ENCODE measurements around the gene KCNN3.

Gene KCNN3

DNA sequence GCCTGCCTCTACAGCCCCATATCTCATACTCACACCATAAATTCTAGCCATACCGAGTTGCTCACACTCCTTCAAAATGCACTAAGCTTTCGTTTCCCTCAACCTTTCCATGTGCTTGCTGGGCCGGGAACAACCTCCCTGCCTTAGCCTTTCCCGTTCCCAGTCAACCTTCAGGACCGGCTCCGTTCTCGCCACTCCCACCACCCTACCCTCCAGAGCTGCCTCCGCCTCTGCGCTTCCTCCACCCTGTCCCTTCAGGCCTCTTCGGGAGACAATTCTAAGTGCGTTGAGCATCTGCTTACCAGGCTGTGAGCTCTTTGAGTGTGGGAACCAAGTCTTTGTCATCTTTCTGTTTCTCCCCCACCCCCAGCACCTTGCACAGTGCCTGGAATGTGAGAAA is 31.6 kb downstream of the KCNN3 start:
- DNase-seq = no peak

DNA sequence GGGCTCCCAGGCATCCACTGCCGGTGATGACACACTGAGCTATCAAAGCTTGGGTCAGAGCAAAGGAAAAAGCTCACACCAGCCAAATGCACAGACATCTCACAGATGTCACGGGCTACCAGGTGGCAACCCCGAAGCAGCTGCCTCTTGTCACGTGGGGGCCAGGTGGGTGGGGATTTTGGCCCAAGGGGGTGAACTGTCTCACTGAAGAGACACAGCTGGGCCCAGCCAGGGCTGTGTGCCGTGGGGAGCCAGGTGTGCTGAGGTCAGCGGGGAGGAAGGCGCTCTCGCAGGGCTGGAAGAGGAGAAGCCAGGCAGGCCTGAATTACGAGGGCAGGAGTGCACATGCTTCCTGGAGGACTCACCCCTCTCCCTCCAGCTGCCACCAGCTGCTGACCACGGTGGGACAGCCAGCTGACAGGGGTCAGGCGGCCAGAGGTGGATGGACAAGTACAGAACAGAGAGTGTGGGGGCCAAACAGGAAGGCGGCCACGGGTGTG is 32.4 kb downstream of the KCNN3 start:
- no peak for DNase-seq

DNA sequence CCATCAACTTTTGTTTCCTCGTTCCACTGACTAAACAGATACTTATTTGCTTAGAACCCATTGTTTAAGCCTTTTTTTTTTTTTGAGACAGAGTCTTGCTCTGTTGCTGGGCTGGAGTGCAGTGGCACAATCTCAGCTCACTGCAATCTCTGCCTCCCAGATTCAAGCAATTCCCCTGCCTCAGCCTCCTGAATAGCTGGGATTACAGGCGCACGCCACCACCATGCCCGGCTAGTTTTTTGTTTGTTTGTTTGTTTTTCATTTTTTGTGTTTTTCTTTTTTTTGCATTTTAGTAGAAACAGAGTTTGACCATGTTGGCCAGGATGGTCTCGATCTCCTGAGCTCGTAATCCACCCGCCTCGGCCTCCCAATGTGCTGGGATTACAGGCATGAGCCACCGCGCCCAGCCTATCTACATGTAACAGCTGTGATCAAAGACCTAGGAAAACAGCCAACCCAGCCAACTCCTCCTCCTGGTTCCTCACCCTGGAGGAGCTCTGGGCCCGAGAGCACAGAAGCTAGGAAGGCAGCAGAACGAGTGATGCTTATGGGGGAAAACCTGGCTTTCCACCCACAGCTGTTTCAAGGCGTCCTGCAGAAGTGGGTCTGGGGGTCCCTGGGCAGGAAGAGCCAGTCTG is 32.9 kb downstream of the KCNN3 start:
- peak; percentile 12 for DNase-seq

DNA sequence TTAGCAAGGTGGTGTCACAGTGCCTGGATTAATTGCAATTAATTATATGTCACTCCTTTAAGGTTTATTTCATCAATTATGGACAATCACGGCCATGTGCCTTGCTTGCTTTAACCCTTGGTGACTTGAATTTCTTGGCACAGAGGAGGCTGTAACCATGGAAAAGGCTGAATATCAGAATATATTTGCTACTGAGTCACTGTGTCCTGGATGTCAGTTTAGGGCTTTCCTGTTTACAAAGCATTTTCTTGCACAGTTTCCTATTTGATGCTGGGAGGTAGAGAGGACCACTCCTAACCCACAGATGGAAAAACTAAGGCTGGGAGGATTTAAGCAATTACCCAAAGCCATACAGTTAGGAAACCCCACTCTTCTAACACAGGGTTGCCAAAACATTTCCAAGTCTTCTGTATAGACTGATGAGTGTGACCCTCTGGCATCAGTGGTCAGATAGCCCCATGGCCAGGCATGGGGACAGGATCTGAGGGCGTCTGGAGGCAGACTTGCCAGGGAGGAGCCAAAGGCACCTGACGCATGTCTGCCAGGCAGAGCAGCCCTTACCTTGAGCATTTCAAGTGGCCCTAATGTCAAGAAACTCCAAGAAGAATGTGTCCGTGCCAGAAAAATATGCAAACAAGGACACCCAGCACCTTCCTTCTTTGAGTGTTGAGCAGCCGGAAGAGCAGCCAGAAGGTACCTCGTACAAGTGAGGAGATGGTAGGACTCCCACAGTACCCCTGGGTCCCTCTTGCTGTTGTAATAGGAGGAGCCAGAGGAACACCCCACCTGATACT is 34.4 kb downstream of the KCNN3 start:
- no peak for DNase-seq

DNA sequence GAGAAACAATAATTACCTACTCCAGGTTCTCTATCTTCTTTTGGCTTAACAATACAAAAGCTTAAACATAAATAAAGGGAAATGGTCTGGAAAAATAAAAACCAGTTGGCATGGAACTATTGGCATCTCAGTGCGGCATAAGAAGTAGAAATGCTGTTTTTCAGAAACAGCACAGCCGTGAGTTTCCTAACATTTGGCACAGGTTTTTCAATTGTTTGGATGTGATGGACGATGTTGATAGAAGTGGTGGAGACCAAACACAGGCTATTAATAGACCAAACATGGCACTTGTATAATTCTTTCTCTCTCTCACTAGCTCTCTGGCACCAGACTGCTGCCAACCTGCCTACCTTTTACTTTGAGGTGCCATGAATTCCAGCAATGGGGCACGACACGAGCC is 36.2 kb downstream of the KCNN3 start:
- DNase-seq = no peak

DNA sequence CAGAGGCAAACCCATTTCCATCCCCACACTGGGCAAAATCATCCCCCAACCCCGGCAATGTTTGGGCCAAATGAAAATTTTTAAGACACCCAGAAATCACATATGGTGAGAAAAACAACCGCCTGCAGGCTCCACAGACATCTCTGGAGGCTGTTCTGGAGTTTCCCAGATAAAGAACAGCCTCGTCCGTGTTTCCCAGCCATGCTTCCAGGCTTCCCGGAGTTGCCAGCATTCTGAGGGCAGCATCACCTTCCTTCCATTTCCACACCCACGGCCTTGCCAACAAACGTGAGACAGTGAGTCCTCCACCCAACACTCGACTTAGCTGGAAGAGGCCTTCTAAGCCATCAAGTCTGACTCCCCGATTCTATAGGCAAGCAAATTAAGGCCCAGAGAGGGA is 36.9 kb downstream of the KCNN3 start:
- no peak for DNase-seq

DNA sequence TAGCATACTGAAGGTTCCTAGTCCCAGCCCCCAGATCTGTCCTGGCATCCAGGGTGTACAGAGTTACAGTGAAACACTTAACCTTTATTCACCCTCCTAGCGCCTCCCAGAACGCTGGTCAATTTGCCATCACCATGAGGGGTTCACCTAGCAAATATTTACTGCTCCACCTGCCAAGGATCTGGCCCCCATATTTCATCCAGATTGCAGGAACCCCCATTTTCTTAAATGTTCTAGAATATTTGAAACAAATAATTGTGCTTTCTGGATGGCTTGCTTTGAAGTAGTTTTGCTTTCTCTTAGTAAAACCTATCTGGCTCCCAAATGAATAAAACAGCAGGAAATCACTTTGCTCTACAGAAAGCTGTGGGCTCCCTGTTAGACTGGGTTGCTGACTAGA is 37.7 kb downstream of the KCNN3 start:
- DNase-seq = no peak

DNA sequence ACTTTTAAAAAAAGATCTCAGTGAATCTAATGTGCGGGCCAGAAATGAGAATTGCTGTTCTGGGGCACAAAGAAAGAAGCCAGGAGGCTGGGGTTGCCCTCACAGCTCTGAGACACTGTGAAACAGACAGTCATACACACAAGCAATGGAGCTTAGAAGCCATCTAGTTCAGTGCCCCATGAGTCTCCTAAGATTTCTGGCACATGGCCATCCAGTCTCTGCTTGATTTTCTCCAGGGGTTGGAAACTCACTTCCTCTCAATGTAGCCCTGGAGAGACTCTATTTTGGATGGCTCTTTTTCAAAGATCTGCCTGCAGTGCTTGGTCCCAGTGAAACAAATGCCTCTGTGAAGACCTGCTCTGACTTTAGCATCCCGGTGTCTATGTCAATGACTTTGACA is 38.6 kb downstream of the KCNN3 start:
- DNase-seq = no peak

DNA sequence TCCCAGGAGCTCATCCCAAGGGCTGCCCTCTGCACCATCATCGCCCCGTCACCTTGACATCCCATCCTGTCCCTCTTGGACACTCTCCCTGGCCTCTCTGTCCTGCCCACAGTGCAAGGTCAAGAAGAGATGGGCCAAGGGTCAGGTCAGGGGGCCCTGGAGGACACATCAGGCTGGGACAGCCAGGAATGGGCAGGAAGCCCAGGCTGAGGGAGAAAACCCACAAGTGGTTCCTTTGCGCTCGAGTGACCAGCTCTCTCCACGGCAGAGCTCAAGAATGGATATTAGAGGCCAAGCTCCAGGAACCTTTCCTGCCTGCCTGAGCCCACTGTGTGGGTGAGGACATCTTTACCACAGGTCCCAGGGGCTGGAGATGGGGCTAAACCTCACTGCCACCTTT is 41.0 kb downstream of the KCNN3 start:
- no peak for DNase-seq

DNA sequence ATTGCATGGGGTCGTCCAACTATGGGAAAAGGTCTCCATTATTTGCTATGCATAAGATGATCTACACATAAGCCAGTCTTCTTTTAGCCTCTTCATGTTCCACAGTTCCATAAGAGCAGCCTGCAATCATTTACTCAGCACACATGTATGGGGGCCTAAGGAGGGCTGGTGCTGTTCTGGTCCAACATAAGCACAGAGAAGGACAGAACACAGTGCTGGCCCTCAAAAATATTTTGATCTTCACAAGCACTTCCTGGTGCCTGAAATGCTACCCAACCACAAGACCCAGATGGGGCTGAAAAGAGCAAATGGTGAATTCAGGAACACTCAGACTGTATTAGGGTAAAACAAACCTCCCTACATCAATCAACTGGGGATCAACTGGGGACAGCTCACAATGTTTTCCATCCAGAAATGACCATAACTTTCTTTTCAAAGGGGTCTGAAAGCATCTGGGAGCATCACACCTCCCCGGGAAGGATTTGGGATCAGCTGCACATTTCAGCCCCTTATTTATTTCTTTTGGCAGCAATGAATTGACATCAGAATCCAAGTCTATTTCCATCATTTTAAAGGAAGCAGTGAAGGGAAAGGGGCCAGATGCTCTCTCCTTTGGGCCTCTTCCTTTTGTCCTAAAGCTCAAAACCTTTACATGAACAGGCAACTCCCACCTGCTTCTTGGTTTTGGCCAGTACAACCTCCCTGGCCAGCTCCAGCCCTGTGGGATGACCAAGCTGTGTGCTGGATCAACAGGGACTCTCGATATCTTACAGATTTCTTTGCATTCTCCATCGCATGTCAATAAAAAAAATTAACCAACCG is 45.7 kb downstream of the KCNN3 start:
- no peak for DNase-seq

DNA sequence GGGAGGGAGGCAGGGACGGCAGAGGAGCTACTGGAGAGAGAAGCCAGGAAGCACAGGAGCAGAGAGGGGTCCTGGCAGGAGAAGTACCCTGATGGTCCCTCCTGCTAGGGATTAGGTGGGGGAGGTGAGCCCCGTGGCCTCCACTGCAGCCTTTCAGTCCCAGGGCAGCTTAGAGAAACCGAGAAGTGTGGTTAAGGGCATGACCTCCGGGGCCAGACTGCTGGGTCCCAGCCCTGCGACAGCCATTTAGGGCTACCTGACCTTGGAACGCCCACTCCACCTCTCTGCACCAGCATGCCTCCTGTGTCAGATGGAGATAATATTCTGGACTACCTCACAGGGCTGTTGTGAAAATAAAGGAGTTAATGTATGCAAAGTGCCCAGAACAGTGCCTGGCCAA is 47.4 kb downstream of the KCNN3 start:
- DNase-seq = no peak

DNA sequence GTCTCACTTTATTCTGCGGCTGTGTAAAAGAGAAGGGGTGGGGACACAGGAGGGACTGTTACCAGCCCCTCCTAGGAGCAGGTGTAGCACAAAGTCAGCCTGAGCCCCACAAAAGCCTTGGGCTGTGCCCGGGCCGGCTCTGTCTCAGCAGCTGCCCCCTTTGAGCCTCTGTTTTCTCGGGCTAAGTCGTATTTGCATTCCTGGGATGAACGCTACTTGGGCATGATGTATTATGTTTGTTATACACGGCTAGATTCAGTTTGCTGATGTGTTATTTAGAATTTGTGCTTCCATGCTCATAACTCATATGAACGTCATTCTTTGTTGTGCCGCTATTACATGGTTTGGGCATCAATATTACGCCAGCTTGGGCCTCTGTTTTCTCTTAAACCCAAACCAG is 47.8 kb downstream of the KCNN3 start:
- DNase-seq = no peak

DNA sequence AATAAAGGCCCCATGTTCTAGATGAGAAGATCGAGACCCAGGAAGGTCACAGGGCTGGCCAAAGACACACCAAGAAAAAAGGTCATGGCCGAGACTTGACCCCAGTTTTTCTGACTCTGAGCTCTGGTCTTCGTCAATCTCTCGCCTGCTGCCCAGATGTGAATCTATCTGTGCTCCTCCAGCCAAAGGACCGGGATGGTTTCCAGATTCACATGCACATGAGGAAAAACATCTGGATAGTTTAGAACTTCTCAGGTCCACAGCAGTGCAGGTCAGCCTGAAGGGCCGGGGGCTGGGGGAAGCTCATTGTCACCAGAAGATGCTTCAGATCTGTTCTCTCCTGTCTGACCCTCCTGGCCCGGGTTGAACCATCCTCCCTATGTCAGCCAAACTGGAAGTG is 49.0 kb downstream of the KCNN3 start:
- DNase-seq = no peak

DNA sequence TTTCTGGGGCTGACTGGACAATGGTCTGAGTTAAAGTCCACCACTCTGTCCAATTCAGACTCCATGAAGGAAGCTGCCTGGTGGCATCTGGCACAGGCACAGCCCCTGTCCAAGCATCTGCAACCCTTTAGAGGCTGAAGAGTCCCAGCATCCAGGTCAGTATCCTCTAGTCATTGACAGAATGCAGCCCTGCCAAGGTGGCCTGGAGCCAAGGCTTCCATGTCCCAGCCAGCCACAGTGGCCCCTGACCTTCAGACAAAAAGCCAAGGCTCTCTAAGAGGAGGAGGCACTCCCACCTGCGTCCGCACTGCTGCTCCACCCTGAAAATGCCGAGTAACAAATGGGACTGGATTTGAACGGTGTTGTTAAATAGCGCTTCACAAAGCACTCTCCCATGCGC is 49.4 kb downstream of the KCNN3 start:
- DNase-seq = no peak

DNA sequence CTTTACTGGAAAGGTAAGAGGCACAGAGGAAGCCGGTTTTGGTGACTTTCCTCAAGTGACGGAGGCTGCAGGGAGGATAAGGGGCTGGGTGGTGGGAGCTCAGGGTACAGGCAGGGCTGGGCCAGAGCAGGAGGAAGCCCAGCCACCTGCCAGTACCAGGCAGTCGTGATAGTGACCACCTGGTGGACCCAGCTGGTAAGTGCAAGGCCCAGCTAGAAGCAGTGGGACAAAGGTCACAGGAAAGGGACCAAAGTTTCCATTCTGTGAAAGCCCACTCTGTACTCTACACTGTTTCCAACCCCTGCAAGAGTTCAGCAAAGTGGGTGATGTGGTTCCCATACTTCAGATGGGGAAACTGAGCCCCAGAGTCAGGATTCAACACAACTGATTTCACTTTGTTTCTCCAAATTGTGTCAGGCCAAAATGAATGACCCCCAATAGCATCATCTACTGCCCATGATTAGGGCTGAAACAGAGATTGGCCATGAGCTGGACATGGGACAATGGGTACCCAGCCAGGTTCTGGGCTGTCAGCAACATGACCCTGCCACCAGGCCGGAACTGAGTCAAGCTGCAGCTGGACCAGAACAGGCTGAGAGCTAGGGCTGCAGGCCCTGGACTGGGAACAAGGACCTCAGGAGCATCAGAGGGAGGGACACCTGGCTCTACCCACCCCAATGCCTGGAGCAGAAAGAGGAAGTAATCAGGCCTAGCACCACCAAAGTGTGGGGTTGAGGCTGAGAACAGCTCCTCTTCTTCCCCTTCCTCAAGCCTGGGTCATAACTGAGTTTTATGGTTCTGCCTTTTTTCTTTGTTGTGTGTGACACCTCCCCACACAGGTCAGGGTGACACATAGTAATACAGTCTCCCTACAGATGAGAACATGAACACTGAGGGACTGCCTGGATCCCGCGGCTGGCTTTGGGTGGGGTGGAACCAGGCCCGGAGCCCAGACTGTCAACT is 50.2 kb downstream of the KCNN3 start:
- DNase-seq = peak; percentile 66

DNA sequence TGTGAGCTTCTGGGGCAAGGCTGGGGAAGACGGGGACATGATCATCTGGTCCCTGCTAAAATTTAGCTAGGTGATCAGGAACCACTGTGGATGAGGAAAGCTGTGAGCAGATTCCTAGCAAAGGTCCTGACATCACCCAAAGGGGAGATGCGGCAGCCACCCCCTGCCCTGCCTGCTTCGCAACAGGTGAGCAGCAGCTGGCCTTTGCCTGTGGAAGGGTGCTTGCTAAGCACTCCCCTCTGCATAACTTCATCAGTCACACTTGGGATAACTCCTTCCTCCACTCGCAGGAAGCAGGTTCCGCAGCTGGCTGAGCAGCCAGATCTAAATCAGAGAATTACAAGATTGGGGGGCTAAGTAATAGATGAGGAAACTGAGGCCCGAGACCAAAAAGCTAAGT is 51.2 kb downstream of the KCNN3 start:
- DNase-seq = no peak

DNA sequence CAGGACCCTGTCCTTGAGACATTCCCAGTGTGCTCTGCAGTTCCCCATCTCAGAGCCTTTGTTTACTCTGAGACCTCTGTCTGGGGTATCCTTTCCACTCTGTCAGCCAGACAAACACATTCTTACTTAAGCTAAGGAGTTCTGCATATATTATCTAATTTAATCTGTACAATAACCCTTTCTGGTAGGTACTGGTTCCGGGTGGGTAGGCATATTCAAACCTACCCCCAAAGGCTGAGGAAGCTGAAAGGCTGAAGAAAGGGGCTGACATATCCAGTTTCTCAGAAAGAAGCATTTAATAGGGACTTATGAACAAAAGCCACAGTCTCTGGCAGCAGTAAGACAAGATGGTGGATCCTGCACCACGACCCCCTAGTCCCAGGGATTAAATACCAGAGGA is 53.1 kb downstream of the KCNN3 start:
- no peak for DNase-seq

DNA sequence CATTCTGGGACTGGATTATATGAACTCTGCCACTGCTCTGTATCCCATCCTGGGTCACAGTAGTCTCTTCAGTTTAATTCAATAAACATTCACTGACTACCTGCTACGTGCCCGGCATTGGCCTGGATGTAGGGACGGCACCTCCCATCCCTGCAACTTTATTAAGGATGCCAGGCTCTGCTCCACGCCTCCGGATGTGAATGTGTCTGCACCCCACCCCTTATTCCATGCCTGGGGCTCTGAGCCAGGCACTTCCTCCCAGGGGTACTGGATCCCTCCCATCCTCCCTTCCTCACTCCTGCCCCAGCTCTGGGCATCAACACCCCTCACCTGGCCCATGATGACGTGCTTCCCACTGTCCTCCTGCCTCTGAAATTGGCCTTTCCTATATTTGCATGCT is 53.7 kb downstream of the KCNN3 start:
- DNase-seq = no peak

DNA sequence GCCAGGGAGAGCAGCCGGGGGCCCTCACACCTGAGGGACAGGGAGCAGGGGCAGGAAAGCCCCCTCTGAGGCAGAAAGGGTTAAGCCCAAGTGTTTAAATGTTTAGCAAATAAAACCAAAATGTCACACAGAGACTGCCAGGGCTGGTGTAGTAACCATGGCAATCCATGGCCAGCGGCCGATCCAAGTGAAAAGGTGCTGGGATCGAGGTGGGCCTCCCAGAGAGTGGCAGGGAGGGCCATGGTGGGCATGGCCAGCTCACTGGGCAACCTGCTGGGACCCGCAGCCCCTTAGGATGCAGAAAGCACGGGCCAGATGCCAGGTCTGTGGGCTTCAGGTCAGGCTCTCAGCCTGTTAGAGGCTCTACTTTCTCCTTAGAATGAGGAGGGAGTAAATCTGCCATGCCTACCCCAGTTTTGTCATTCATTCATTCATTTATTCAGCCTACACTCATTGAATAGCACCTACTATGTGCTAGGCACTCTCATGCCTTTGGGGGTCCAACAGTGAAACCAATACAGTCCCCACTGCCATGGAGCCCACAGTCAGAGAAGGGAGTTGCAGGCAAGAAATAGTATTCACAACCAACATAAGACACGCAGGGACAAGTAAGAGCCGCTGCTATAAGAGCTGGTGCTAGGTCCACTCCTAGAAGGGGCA is 56.1 kb downstream of the KCNN3 start:
- DNase-seq = no peak

DNA sequence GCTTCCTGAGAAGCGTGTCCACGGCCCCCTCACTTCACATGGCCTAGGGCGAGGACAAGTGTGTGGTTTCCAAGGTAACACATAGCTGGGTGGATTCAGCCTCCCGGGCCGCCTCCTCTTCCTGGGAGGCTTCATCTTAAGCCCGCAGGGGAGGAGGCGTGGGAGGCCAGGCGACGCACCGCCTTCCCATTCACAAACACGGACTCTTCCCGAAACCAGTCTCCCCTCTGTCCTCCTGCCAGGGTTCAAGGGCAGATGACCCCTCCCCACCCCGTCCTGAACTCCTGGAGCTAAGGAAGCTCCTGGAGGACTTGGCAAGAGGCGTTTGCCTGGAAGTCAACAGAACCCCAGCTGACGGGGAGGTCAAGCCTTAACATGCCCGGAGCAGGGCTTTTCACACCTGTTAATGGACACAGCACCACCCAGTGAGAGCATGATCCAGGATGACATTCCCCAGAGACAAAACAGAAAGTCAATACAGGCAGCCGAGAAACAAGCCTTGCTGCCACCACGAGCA is 56.7 kb downstream of the KCNN3 start:
- no peak for DNase-seq

DNA sequence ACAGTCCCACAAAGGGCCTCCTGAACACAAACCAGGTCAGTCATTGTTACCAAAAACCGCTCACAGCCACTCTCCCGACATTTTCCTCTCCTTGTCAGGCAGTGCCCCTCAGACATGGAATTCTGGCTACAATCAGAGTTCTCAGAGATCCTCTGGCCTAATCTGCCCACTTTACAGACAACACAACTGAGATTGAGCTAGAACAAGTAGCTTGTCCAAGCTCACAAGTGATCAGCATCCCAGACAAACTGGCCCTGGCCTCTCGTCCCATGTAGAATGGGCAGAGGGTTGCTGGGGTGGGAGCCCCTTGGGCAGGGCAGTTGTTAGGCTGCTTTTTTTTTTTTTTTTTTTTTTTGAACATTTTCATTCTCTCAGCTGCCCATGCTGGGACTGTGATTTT is 57.2 kb downstream of the KCNN3 start:
- no peak for DNase-seq

DNA sequence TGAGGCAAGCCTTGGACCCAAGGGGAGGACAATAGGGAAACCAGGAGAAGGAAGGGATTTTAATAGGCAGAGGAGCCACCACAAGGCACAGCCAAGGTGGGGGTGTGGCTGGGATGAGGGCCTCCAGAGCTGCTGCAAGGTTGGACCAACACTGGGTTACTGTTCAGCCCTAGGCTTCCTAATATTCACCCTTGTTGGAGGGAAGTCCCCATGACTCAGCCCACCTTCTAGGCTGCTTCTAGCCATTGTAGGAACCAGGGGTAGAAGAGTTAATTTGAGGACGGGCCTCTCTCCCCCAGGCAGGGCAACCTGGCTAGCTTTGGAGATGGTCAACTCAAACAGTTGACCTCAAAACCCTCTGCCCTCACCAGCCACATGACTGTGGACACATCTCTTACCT is 59.5 kb downstream of the KCNN3 start:
- no peak for DNase-seq
